ENCODE measurements around the gene PDE6G.
"Not testable (repeated sequence)": the region's sequence is repeated elsewhere in the genome, so short reads cannot be mapped to it uniquely, and the experiment has no call there.

The PDE6G gene

GRCh38 chr17:81686614-81687013 is 30.3 kb upstream of the PDE6G start:
- DNase-seq, result no peak

- no peak for DNase-seq
Observed at GRCh38 chr17:81685108-81685507, 28.8 kb upstream of the PDE6G start.

- no peak for DNase-seq
Observed at GRCh38 chr17:81684442-81684911, 28.1 kb upstream of the PDE6G start.

DNA sequence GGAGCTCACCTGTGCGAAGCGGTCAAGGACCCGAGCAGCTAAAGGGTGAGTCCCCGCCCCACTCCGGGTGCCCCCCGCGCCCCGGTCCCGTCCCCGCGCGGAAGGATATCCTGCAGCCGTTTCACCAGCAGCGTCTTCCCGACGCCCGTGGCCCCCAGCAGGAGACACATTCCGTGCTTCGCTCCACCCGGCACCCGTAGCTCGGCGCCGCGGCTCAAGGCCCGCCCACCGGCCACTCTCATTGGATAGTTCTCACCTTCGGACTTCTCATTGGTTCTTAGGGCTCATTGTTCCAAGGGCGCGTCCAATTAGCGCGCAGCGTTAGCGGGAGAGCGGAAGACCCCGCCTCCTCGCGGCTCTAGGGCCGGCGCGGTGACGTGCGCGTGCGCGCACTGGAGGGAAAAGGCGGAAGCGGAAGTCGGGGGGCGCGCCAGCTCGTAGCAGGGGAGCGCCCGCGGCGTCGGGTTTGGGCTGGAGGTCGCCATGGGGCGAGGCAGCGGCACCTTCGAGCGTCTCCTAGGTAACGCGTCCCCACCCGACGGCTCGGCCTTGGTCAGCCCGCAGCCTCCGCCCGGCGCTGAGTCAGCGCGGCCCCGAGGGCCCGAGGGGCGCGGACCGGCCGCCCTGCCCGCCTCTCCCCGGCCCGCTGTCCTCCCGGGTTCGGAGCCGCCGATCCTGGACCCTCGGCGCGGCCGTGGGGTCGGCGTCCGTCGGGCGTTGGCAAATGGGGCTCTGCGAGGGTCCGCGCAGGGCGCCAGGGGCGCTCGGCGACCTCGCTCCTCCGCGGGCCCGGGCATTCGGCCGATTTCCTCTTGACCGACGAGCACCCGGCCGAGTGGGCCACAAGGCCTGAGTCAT is 27.5 kb upstream of the PDE6G start, which contains the start of the genes ARL16 and HGS:
Gene ARL16, minus strand, starts transcription at position 214 of the 858 bp plus-strand sequence. Its CDS starts 44 bp downstream, at position 170.
Gene HGS, plus strand, starts transcription at position 428 of the 858 bp plus-strand sequence. Its CDS starts 56 bp downstream, at position 484.
- DNase-seq, result peak; percentile 98

DNA sequence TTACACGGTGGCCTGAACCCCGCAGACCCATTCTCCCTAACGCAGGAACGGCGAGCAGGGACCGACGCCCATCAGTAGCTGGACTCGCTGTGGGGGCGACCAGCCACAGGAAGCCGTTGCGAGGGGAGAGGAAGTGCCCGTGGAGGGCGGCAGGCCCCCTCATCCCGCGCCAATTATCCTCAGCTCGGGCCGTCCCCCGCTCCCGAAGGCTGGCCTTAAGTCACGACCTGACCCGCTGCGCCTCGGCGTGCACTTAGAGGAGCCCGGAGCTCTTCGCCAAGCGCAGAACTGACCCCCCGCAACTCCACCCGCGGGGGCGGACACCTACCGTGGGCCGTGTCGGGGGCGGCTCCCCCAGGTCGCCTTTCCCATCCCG is 26.9 kb upstream of the PDE6G start:
- DNase-seq, result no peak

GRCh38 chr17:81682565-81683207 is 26.3 kb upstream of the PDE6G start:
- DNase-seq, result no peak

GRCh38 chr17:81681672-81682071 is 25.3 kb upstream of the PDE6G start:
- no peak for DNase-seq

DNA sequence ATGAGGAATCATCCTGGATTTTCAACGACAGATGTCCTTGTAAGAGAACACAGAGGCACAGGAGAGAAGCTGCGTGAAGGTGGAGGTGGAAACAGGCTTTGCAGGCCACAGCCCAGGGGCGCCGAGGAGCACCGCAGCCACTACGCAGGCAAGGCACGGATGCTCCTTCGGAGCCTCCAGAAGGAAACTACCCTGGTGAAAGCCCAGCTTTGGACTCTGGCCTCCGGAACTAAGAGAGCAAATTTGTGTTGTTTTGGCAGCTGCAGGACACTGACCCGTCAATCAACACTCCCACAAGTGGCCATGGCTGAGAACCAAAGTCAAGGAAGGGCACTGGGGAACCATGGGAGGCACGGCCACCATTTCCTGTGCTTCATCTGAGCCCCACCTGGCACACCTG is 23.8 kb upstream of the PDE6G start:
- DNase-seq, result no peak

- no peak for DNase-seq
Observed at GRCh38 chr17:81676906-81677305, 20.6 kb upstream of the PDE6G start.

- not testable (repeated sequence) for DNase-seq
Observed at GRCh38 chr17:81675515-81676221, 19.3 kb upstream of the PDE6G start.

- no peak for DNase-seq
Observed at GRCh38 chr17:81673561-81674258, 17.4 kb upstream of the PDE6G start.

GRCh38 chr17:81672954-81673353 is 16.6 kb upstream of the PDE6G start:
- no peak for DNase-seq

- DNase-seq, result no peak
Observed at GRCh38 chr17:81672504-81672903, 16.2 kb upstream of the PDE6G start.

DNA sequence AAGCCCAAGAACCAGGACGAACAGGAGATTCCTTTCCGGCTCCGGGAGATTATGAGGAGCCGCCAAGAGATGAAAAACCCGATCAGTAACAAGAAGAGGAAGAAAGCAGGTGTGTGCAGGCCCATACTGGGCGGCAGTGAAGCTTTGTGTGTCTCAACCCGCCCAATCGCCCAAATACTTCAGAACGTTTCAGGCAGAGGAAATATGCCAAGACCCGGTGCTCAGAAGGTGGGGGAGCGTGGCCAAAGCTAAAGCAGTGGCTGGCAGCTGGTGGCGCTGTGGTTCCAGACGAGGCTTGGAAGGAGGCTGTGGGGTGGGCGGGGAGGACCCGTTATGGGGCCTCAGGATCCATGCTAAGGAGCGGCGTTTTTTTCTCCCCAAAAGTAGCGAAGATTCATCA is 11.4 kb upstream of the PDE6G start:
- no peak for DNase-seq

GRCh38 chr17:81666342-81667191 is 10.2 kb upstream of the PDE6G start, which contains the start of the genes CCDC137 and OXLD1:
Gene CCDC137, plus strand, starts transcription at chr17:81666737. Its CDS starts 30 bp downstream, at chr17:81666767.
Gene OXLD1, minus strand, starts transcription at chr17:81666605. Its CDS starts 28 bp downstream, at chr17:81666577.
- DNase-seq, result peak; percentile 85

- DNase-seq, result no peak
Observed at GRCh38 chr17:81666092-81666341, 9.7 kb upstream of the PDE6G start.

GRCh38 chr17:81665205-81666091 is 9.1 kb upstream of the PDE6G start:
- no peak for DNase-seq

DNA sequence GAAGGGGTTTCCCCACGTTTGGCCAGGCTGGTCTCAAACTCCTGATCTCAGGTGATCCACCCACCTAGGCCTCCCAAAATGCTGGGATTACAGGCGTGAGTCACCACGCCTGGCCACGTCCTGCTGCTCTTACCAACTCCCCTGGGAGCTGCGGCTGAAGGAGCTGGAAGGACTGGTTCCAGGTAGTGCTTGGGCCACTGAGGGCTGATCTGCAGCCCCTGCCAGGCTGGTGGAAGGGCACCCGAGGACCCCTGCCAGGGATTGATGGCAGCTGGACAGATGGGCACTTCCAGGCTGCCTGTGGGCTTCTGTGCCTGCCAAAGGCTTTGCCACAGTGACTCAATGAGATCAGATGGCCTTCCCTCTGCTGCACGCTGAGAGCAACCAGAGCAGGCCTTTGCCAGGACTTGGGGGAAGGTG is 7.7 kb upstream of the PDE6G start:
- DNase-seq, result no peak

DNA sequence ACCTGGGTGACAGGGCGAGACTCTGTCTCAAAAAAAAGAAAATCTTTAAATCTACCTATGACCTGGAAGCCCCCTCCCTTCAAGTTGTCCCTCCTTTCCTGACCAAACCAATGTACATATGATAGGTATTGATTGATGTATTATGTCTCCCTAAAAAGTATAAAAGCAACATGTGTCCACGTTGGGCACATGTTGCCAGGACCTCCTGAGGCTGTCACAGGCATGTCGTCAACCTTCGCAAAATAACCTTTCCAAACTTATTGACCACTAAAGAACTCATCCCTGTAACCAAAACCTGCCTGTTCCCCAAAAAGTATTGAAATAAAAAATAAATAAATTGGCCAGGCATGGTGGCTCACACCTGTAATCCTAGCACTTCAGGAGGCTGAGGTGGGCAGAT is 5.7 kb upstream of the PDE6G start:
- no peak for DNase-seq

- DNase-seq, result no peak
Observed at GRCh38 chr17:81660441-81660840, 4.1 kb upstream of the PDE6G start.

- DNase-seq, result no peak
Observed at GRCh38 chr17:81659038-81659437, 2.7 kb upstream of the PDE6G start.
